Measurements from ENCODE around the gene VPS41.
A peak's percentile ranks its signal among the peaks of the same experiment; 100 is the strongest.

Gene VPS41

DNA sequence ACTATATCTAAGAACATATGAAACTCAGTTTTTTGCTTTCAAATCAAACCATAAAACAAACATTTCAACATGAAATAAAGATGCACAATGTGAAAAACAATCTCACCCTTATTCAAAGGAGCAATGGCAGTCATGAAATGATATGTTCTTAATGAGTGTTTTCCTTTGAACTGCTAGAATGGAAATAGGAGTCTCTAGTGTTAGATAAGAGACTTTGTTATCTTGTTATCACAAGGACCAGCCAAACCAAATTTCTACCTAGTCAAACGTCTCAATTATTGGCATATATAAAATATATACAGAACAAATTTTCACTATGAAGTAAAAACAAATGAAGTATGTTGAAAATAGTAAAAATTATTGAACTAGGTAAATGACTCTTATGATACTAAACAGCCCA lies 1.2 kb downstream of the VPS41 start:
- Histone ChIP-seq H3K36me3 (ENCODE audit: insufficient read depth) (no peaks in the 10 kb centered on the region), H3K27ac (no peak overlapping the region), H3K4me3 (IDR thresholded peaks at IDR 0.05; ENCODE audit: insufficient read depth, low read depth, low read length) (no peak overlapping the region), H3K4me1 (ENCODE audit: low read depth, poor library complexity, severe bottlenecking) (peaks cover 54% of the 10 kb centered on the region), H4K20me1 (ENCODE audit: insufficient read depth) (no peaks in the 10 kb centered on the region), H2AFZ (ENCODE audit: low read depth) (no peak overlapping the region), H3K4me2 (peak overlapping the region; percentile 96), H3K79me2 (ENCODE audit: insufficient read depth, low read depth) (peaks cover 50% of the 10 kb centered on the region; the same call in 1 of the 2 replicates), H3K27me3 (ENCODE audit: insufficient read depth, low read depth) (no peaks in the 10 kb centered on the region), H3K9ac (no peak overlapping the region)
- TF ChIP-seq, protein P1, sequence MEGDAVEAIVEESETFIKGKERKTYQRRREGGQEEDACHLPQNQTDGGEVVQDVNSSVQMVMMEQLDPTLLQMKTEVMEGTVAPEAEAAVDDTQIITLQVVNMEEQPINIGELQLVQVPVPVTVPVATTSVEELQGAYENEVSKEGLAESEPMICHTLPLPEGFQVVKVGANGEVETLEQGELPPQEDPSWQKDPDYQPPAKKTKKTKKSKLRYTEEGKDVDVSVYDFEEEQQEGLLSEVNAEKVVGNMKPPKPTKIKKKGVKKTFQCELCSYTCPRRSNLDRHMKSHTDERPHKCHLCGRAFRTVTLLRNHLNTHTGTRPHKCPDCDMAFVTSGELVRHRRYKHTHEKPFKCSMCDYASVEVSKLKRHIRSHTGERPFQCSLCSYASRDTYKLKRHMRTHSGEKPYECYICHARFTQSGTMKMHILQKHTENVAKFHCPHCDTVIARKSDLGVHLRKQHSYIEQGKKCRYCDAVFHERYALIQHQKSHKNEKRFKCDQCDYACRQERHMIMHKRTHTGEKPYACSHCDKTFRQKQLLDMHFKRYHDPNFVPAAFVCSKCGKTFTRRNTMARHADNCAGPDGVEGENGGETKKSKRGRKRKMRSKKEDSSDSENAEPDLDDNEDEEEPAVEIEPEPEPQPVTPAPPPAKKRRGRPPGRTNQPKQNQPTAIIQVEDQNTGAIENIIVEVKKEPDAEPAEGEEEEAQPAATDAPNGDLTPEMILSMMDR (conservative IDR thresholded peaks at IDR 0.05; ENCODE audit: low read depth, low read length) = no peak

DNA sequence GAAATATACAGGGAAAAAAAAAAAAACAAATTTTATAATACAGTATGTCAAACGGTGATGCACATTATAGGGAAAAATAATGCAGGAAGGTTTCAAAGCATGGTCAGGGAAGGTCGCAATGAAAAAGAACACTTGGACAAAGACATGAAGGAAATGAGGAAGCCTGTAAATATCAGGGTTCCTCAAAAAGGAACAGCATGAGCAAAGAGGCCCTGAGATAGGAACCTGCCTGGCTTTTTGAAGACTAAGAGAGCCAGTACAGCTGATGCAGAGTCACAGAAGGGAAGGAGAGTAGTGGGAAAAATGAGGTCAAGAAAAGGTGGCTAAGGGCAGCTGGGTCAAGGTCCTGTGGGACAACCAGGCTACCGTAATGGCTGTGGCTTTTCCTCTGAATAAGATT lies 1.9 kb downstream of the VPS41 start:
- Histone ChIP-seq H2AFZ (ENCODE audit: low read depth) (no peak overlapping the region), H3K27ac (no peak overlapping the region), H4K20me1 (ENCODE audit: insufficient read depth) (no peaks in the 10 kb centered on the region), H3K36me3 (ENCODE audit: insufficient read depth) (no peaks in the 10 kb centered on the region), H3K4me2 (peak overlapping the region; percentile 96; the same call in 1 of the 2 replicates), H3K79me2 (ENCODE audit: insufficient read depth, low read depth) (peaks cover 50% of the 10 kb centered on the region; the same call in 1 of the 2 replicates), H3K4me3 (IDR thresholded peaks at IDR 0.05; ENCODE audit: insufficient read depth, low read depth, low read length) (no peak overlapping the region), H3K4me1 (ENCODE audit: low read depth, poor library complexity, severe bottlenecking) (peaks cover 54% of the 10 kb centered on the region), H3K9ac (no peak overlapping the region), H3K27me3 (ENCODE audit: insufficient read depth, low read depth) (no peaks in the 10 kb centered on the region)
- TF ChIP-seq, protein P1 (conservative IDR thresholded peaks at IDR 0.05; ENCODE audit: low read depth, low read length) = no peak

DNA sequence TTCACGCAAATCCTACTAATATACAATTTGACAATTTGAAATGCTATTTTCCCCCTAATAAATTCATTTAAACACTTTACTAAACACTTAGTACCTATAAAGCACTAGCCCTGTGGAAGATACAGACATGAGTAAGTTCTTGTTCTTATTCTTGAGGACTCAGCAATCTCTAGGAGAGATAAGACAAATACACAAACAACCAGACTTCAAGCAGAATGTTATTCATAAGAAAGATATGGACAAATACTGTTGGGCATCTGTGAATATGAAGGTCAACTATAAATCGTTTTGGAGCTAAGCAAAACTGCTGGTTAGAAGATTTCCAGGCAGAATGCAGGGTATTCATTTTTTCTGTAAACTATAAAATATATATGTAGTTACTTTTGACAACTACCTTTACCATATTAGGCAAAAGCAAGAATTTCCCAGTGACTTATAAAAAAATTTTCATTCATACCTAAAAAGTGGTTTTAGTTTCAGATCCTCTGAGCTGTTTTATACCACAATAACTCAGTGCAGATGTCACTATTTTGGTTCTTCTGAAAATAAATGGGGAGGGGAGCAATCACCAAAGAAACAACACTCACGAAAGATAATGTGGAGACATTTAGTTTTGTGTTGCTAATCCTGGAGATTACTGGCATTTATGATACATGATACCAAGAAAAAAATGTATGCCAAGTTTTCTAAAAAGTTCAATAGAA lies 3.8 kb downstream of the VPS41 start:
- H3K4me2 ChIP-seq = peak overlapping the region; percentile 55
- H3K4me1 ChIP-seq (ENCODE audit: low read depth, poor library complexity, severe bottlenecking) = peaks cover 54% of the 10 kb centered on the region
- H2AFZ ChIP-seq (ENCODE audit: low read depth) = no peak overlapping the region
- no peaks in the 10 kb centered on the region for H3K36me3 ChIP-seq (ENCODE audit: insufficient read depth)
- TF ChIP-seq, protein P1 (conservative IDR thresholded peaks at IDR 0.05; ENCODE audit: low read depth, low read length) = no peak
- no peak overlapping the region for H3K4me3 ChIP-seq (IDR thresholded peaks at IDR 0.05; ENCODE audit: insufficient read depth, low read depth, low read length)
- H3K9ac ChIP-seq = no peak overlapping the region
- peak overlapping the region; percentile 50 for H3K27ac ChIP-seq
- no peaks in the 10 kb centered on the region for H4K20me1 ChIP-seq (ENCODE audit: insufficient read depth)
- peaks cover 50% of the 10 kb centered on the region; the same call in 1 of the 2 replicates for H3K79me2 ChIP-seq (ENCODE audit: insufficient read depth, low read depth)
- H3K27me3 ChIP-seq (ENCODE audit: insufficient read depth, low read depth) = no peaks in the 10 kb centered on the region

DNA sequence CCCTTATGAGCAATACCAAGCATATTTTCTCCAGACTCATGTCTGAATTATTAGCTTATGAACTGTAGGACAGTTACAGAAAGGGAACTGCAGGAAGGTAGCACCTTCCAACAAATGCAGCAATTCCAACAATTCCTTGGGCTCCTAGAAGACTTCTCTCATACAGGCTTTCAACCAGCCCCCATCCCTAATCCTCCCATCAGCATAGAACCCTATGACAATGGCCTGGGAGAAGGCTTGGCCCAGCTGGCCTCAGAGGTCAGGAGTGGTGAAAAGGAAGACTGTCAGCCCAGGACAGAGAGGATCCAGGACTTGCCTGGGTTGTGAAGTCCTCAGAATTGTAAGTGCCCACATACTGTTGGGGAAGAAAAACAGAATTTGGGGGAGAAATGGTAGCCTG lies 5.9 kb downstream of the VPS41 start:
- H3K79me2 ChIP-seq (ENCODE audit: insufficient read depth, low read depth) = peaks cover 43% of the 10 kb centered on the region; the same call in 1 of the 2 replicates
- no peaks in the 10 kb centered on the region for H3K27me3 ChIP-seq (ENCODE audit: insufficient read depth, low read depth)
- TF ChIP-seq, protein P1 (conservative IDR thresholded peaks at IDR 0.05; ENCODE audit: low read depth, low read length) = no peak
- H3K27ac ChIP-seq = no peak overlapping the region
- no peak overlapping the region for H3K4me3 ChIP-seq (IDR thresholded peaks at IDR 0.05; ENCODE audit: insufficient read depth, low read depth, low read length)
- no peaks in the 10 kb centered on the region for H3K36me3 ChIP-seq (ENCODE audit: insufficient read depth)
- H2AFZ ChIP-seq (ENCODE audit: low read depth) = no peak overlapping the region
- peaks cover 51% of the 10 kb centered on the region for H3K4me1 ChIP-seq (ENCODE audit: low read depth, poor library complexity, severe bottlenecking)
- H3K9ac ChIP-seq = no peak overlapping the region
- no peak overlapping the region for H3K4me2 ChIP-seq
- no peaks in the 10 kb centered on the region for H4K20me1 ChIP-seq (ENCODE audit: insufficient read depth)
